Measurements from ENCODE around the gene OR1A1.

The OR1A1 gene

GRCh38 chr17:3260163-3260562, 52.7 kb downstream of the OR1A1 start:
- TF ChIP-seq CTCF (IDR thresholded peaks at IDR 0.05; ENCODE audit: insufficient read depth, low read length, poor library complexity, severe bottlenecking) (no peak), EZH2phosphoT487 (conservative IDR thresholded peaks at IDR 0.05; ENCODE audit: low read length) (no peak)
- Histone ChIP-seq H3K27ac (ENCODE audit: low read depth, low read length) (no peak overlapping the region), H3K9ac (ENCODE audit: low read length) (no peak overlapping the region), H3K79me2 (ENCODE audit: insufficient read depth, low read length) (no peaks in the 10 kb centered on the region), H3K36me3 (ENCODE audit: low read length) (no peaks in the 10 kb centered on the region), H3K4me3 (ENCODE audit: insufficient read depth, low read length, poor library complexity, severe bottlenecking) (no peak overlapping the region), H4K20me1 (ENCODE audit: low read depth, low read length) (no peaks in the 10 kb centered on the region), H3K9me3 (ENCODE audit: insufficient read depth, low read length) (no peaks in the 10 kb centered on the region), H3K27me3 (ENCODE audit: low read length) (no peaks in the 10 kb centered on the region), H2AFZ (ENCODE audit: low read depth, low read length, severe bottlenecking) (no peak overlapping the region), H3K9me2 (replicated peaks; ENCODE audit: insufficient read depth, low read length) (no peaks in the 10 kb centered on the region), H3F3A (ENCODE audit: insufficient read depth) (no peaks in the 10 kb centered on the region), H3K4me2 (ENCODE audit: low read depth, low read length, poor library complexity, severe bottlenecking) (no peak overlapping the region)

DNA sequence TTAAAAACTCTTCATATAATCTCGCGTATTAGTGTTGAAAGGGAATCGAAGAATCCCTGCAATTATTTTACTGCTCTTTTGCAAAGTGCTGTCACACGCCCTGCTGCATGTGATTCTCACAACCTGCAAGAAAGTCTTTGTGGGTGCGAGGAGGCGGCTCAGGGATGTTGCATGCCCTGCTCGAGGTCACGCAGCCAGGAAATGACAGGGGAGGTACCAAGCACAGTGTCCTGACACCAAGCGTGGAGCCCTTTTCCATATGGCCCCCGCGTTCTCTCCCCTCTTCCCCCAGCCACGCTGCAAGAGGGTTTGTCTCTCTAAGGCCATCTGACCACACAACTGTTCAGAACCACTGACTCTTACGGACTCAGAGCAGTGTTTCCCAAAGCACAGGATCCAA, 53.1 kb downstream of the OR1A1 start:
- Histone ChIP-seq H3K79me2 (ENCODE audit: insufficient read depth, low read length) (no peaks in the 10 kb centered on the region), H3K36me3 (ENCODE audit: low read length) (no peaks in the 10 kb centered on the region), H3F3A (ENCODE audit: insufficient read depth) (no peaks in the 10 kb centered on the region), H3K4me2 (ENCODE audit: low read depth, low read length, poor library complexity, severe bottlenecking) (no peak overlapping the region), H3K27ac (ENCODE audit: low read depth, low read length) (no peak overlapping the region), H3K9me3 (ENCODE audit: insufficient read depth, low read length) (no peaks in the 10 kb centered on the region), H3K27me3 (ENCODE audit: low read length) (no peaks in the 10 kb centered on the region), H3K9me2 (replicated peaks; ENCODE audit: insufficient read depth, low read length) (no peaks in the 10 kb centered on the region), H4K20me1 (ENCODE audit: low read depth, low read length) (no peaks in the 10 kb centered on the region), H3K4me3 (ENCODE audit: insufficient read depth, low read length, poor library complexity, severe bottlenecking) (no peak overlapping the region), H3K9ac (ENCODE audit: low read length) (no peak overlapping the region), H2AFZ (ENCODE audit: low read depth, low read length, severe bottlenecking) (no peak overlapping the region)
- TF ChIP-seq EZH2phosphoT487 (conservative IDR thresholded peaks at IDR 0.05; ENCODE audit: low read length) (no peak), CTCF (IDR thresholded peaks at IDR 0.05; ENCODE audit: insufficient read depth, low read length, poor library complexity, severe bottlenecking) (no peak)

Measured in SU-DHL-6 (cell line).